ENCODE results near the gene CDH8.

Gene CDH8

GRCh38 chr16:61726125-61726524 is 310.1 kb downstream of the CDH8 start:
- no peak overlapping the region for H3K9ac ChIP-seq (ENCODE audit: low read depth, low read length, poor library complexity)
- no peaks in the 10 kb centered on the region for H3K27me3 ChIP-seq (ENCODE audit: control insufficient read depth in 3 of 3, insufficient read depth in 3 of 3, low read depth in 1 of 3, low read length in 3 of 3)
- H3K23ac ChIP-seq (ENCODE audit: low read depth, low read length, poor library complexity): no peak overlapping the region
- H3K79me1 ChIP-seq (ENCODE audit: low read depth, low read length): no peaks in the 10 kb centered on the region
- no peak overlapping the region for H2BK120ac ChIP-seq (ENCODE audit: low read depth, low read length)
- H3K36me3 ChIP-seq (replicated peaks in 1 of 2; ENCODE audit: control insufficient read depth in 2 of 2, insufficient read depth in 2 of 2, low read length in 2 of 2): no peaks in the 10 kb centered on the region
- no peak overlapping the region for H3K4me2 ChIP-seq (ENCODE audit: insufficient read depth, low read length, poor library complexity, severe bottlenecking)
- no peak overlapping the region for H3K14ac ChIP-seq (ENCODE audit: low read length)
- peaks cover 1 to 4% of the 10 kb centered on the region in 2 donors for H3K4me1 ChIP-seq (ENCODE audit: control insufficient read depth in 2 of 2, insufficient read depth in 1 of 2, low read depth in 1 of 2, low read length in 2 of 2)
- H2AFZ ChIP-seq (ENCODE audit: low read length): no peak overlapping the region
- no peak overlapping the region for H2BK15ac ChIP-seq (ENCODE audit: low read length)
- H3K27ac ChIP-seq (replicated peaks; ENCODE audit: low read length): no peak overlapping the region
- no peak overlapping the region for H2BK12ac ChIP-seq (ENCODE audit: low read length)
- H3K4ac ChIP-seq (ENCODE audit: low read length): no peak overlapping the region
- no peaks in the 10 kb centered on the region for H3K9me3 ChIP-seq (replicated peaks in 1 of 2; ENCODE audit: control insufficient read depth in 2 of 2, insufficient read depth in 1 of 2, low read depth in 1 of 2, low read length in 2 of 2)
- DNase-seq (ENCODE audit: low spot score): no peak
- H2AK5ac ChIP-seq (ENCODE audit: low read depth, low read length): no peak overlapping the region
- no peak overlapping the region for H3K4me3 ChIP-seq (ENCODE audit: low read length in 2 of 2)
- H4K91ac ChIP-seq (ENCODE audit: low read depth, low read length, poor library complexity): no peak overlapping the region
- H3K18ac ChIP-seq (ENCODE audit: low read length): no peak overlapping the region
- H4K8ac ChIP-seq (ENCODE audit: low read depth, low read length): no peak overlapping the region
- H2BK5ac ChIP-seq (ENCODE audit: low read length): no peak overlapping the region

- Histone ChIP-seq H3K4ac (ENCODE audit: low read length) (no peak overlapping the region), H2BK12ac (ENCODE audit: low read length) (no peak overlapping the region), H3K27ac (replicated peaks; ENCODE audit: low read length) (no peak overlapping the region), H3K18ac (ENCODE audit: low read length) (no peak overlapping the region), H2AK5ac (ENCODE audit: low read depth, low read length) (no peak overlapping the region), H3K4me1 (ENCODE audit: control insufficient read depth in 2 of 2, insufficient read depth in 1 of 2, low read depth in 1 of 2, low read length in 2 of 2) (no peaks in the 10 kb centered on the region), H3K4me2 (ENCODE audit: insufficient read depth, low read length, poor library complexity, severe bottlenecking) (no peak overlapping the region), H3K36me3 (replicated peaks in 1 of 2; ENCODE audit: control insufficient read depth in 2 of 2, insufficient read depth in 2 of 2, low read length in 2 of 2) (no peaks in the 10 kb centered on the region), H3K23ac (ENCODE audit: low read depth, low read length, poor library complexity) (no peak overlapping the region), H2AFZ (ENCODE audit: low read length) (no peak overlapping the region), H2BK120ac (ENCODE audit: low read depth, low read length) (no peak overlapping the region), H3K79me1 (ENCODE audit: low read depth, low read length) (no peaks in the 10 kb centered on the region), H4K91ac (ENCODE audit: low read depth, low read length, poor library complexity) (no peak overlapping the region), H2BK15ac (ENCODE audit: low read length) (no peak overlapping the region), H3K4me3 (ENCODE audit: low read length in 2 of 2) (no peak overlapping the region), H2BK5ac (ENCODE audit: low read length) (no peak overlapping the region), H3K27me3 (ENCODE audit: control insufficient read depth in 3 of 3, insufficient read depth in 3 of 3, low read depth in 1 of 3, low read length in 3 of 3) (no peaks in the 10 kb centered on the region), H3K14ac (ENCODE audit: low read length) (no peak overlapping the region), H3K9me3 (replicated peaks in 1 of 2; ENCODE audit: control insufficient read depth in 2 of 2, insufficient read depth in 1 of 2, low read depth in 1 of 2, low read length in 2 of 2) (no peaks in the 10 kb centered on the region), H4K8ac (ENCODE audit: low read depth, low read length) (no peak overlapping the region), H3K9ac (ENCODE audit: low read depth, low read length, poor library complexity) (no peak overlapping the region)
- no CpG with 5 or more reads among the region's 3 CpGs for WGBS, 2 donors (ENCODE audit: extremely low coverage in 2 of 2, insufficient read length in 2 of 2, insufficient replicate concordance in 1 of 2)
- no peak for DNase-seq (ENCODE audit: low spot score)
These were observed 314.7 kb downstream of the CDH8 start for GRCh38 chr16:61721544-61721943.

GRCh38 chr16:61715393-61715792 is 320.8 kb downstream of the CDH8 start:
- Histone ChIP-seq H3K79me1 (ENCODE audit: low read depth, low read length) (no peaks in the 10 kb centered on the region), H3K27me3 (ENCODE audit: control insufficient read depth in 3 of 3, insufficient read depth in 3 of 3, low read depth in 1 of 3, low read length in 3 of 3) (no peaks in the 10 kb centered on the region), H3K4me3 (ENCODE audit: low read length in 2 of 2) (no peak overlapping the region), H3K27ac (replicated peaks; ENCODE audit: low read length) (no peak overlapping the region), H4K8ac (ENCODE audit: low read depth, low read length) (no peak overlapping the region), H2BK5ac (ENCODE audit: low read length) (no peak overlapping the region), H3K9ac (ENCODE audit: low read depth, low read length, poor library complexity) (no peak overlapping the region), H3K36me3 (replicated peaks in 1 of 2; ENCODE audit: control insufficient read depth in 2 of 2, insufficient read depth in 2 of 2, low read length in 2 of 2) (no peaks in the 10 kb centered on the region), H2BK120ac (ENCODE audit: low read depth, low read length) (no peak overlapping the region), H3K4me1 (ENCODE audit: control insufficient read depth in 2 of 2, insufficient read depth in 1 of 2, low read depth in 1 of 2, low read length in 2 of 2) (no peaks in the 10 kb centered on the region), H3K9me3 (replicated peaks in 1 of 2; ENCODE audit: control insufficient read depth in 2 of 2, insufficient read depth in 1 of 2, low read depth in 1 of 2, low read length in 2 of 2) (no peaks in the 10 kb centered on the region), H3K23ac (ENCODE audit: low read depth, low read length, poor library complexity) (no peak overlapping the region), H2AK5ac (ENCODE audit: low read depth, low read length) (no peak overlapping the region), H3K18ac (ENCODE audit: low read length) (no peak overlapping the region), H2BK12ac (ENCODE audit: low read length) (no peak overlapping the region), H2BK15ac (ENCODE audit: low read length) (no peak overlapping the region), H4K91ac (ENCODE audit: low read depth, low read length, poor library complexity) (no peak overlapping the region), H3K4me2 (ENCODE audit: insufficient read depth, low read length, poor library complexity, severe bottlenecking) (no peak overlapping the region), H2AFZ (ENCODE audit: low read length) (no peak overlapping the region), H3K4ac (ENCODE audit: low read length) (no peak overlapping the region), H3K14ac (ENCODE audit: low read length) (no peak overlapping the region)
- no peak for DNase-seq (ENCODE audit: low spot score)

- Histone ChIP-seq H3K9ac (ENCODE audit: low read depth, low read length, poor library complexity) (no peak overlapping the region), H3K23ac (ENCODE audit: low read depth, low read length, poor library complexity) (no peak overlapping the region), H3K27me3 (ENCODE audit: control insufficient read depth in 3 of 3, insufficient read depth in 3 of 3, low read depth in 1 of 3, low read length in 3 of 3) (no peaks in the 10 kb centered on the region), H2BK15ac (ENCODE audit: low read length) (no peak overlapping the region), H2AFZ (ENCODE audit: low read length) (no peak overlapping the region), H2AK5ac (ENCODE audit: low read depth, low read length) (no peak overlapping the region), H3K4me3 (ENCODE audit: low read length in 2 of 2) (no peak overlapping the region), H3K79me1 (ENCODE audit: low read depth, low read length) (no peaks in the 10 kb centered on the region), H3K27ac (replicated peaks; ENCODE audit: low read length) (no peak overlapping the region), H3K18ac (ENCODE audit: low read length) (no peak overlapping the region), H3K9me3 (replicated peaks in 1 of 2; ENCODE audit: control insufficient read depth in 2 of 2, insufficient read depth in 1 of 2, low read depth in 1 of 2, low read length in 2 of 2) (no peaks in the 10 kb centered on the region), H2BK5ac (ENCODE audit: low read length) (no peak overlapping the region), H3K36me3 (replicated peaks in 1 of 2; ENCODE audit: control insufficient read depth in 2 of 2, insufficient read depth in 2 of 2, low read length in 2 of 2) (no peaks in the 10 kb centered on the region), H4K8ac (ENCODE audit: low read depth, low read length) (no peak overlapping the region), H3K14ac (ENCODE audit: low read length) (no peak overlapping the region), H3K4me2 (ENCODE audit: insufficient read depth, low read length, poor library complexity, severe bottlenecking) (no peak overlapping the region), H4K91ac (ENCODE audit: low read depth, low read length, poor library complexity) (no peak overlapping the region), H3K4me1 (ENCODE audit: control insufficient read depth in 2 of 2, insufficient read depth in 1 of 2, low read depth in 1 of 2, low read length in 2 of 2) (no peaks in the 10 kb centered on the region), H2BK12ac (ENCODE audit: low read length) (no peak overlapping the region), H3K4ac (ENCODE audit: low read length) (no peak overlapping the region), H2BK120ac (ENCODE audit: low read depth, low read length) (no peak overlapping the region)
- DNase-seq (ENCODE audit: low spot score): no peak
- no CpG with 5 or more reads among the region's 5 CpGs for WGBS, 2 donors (ENCODE audit: extremely low coverage in 2 of 2, insufficient read length in 2 of 2, insufficient replicate concordance in 1 of 2)
These were observed 322.5 kb downstream of the CDH8 start for GRCh38 chr16:61713787-61714186.
